GM18858 (cell line): ENCODE data around the gene NFILZ.

Experiments used
- ATAC-seq: cut with Tn5 transposase; IDR thresholded peaks from one replicate; pipeline ENCODE4 v1.9.1; 2021; ENCODE audit not compliant: unreplicated experiment

Gene NFILZ

GRCh38 chr19:8641221-8641907, 10.9 kb downstream of the NFILZ start:
- ATAC-seq = no peak

GRCh38 chr19:8641908-8642547, 11.6 kb downstream of the NFILZ start:
- ATAC-seq = no peak

- no peak for ATAC-seq
These were observed 12.1 kb downstream of the NFILZ start for GRCh38 chr19:8642561-8642960.

- ATAC-seq = no peak
These were observed 13.6 kb downstream of the NFILZ start for GRCh38 chr19:8643860-8644653.

GRCh38 chr19:8648240-8648639, 17.8 kb downstream of the NFILZ start:
- ATAC-seq = no peak

GRCh38 chr19:8654591-8655339, 24.3 kb downstream of the NFILZ start:
- ATAC-seq = no peak

GRCh38 chr19:8655340-8655709, 24.9 kb downstream of the NFILZ start:
- ATAC-seq = no peak

GRCh38 chr19:8657869-8658268, 27.4 kb downstream of the NFILZ start:
- no peak for ATAC-seq

- ATAC-seq = no peak
These were observed 29.5 kb downstream of the NFILZ start for GRCh38 chr19:8659905-8660304.

GRCh38 chr19:8662263-8662662, 31.8 kb downstream of the NFILZ start:
- ATAC-seq = no peak

GRCh38 chr19:8663920-8664670, 33.7 kb downstream of the NFILZ start:
- no peak for ATAC-seq

- ATAC-seq = no peak
These were observed 34.2 kb downstream of the NFILZ start for GRCh38 chr19:8664671-8665057.

- no peak for ATAC-seq
These were observed 35.2 kb downstream of the NFILZ start for GRCh38 chr19:8665468-8666213.

- no peak for ATAC-seq
These were observed 36.5 kb downstream of the NFILZ start for GRCh38 chr19:8666814-8667405.

- ATAC-seq = no peak
These were observed 43.0 kb downstream of the NFILZ start for GRCh38 chr19:8673276-8673891.

- no peak for ATAC-seq
These were observed 44.6 kb downstream of the NFILZ start for GRCh38 chr19:8675066-8675465.

- no peak for ATAC-seq
These were observed 47.9 kb downstream of the NFILZ start for GRCh38 chr19:8678244-8678807.
